HL-60 (cell line): ENCODE measurements around the gene CD40.

Source experiments
- DNase-seq, 2 experiments: peaks; one replicate each; pipeline ENCODE4 v3.0.0-alpha.2; 2010 to 2020; ENCODE audit warnings: low read depth in 1 of 2, low spot score in 1 of 2
- H3K27ac ChIP-seq: fragments of 250-450 bp; sonication (Bioruptor Pico); replicated peaks from 2 replicates; pipeline ENCODE4 v1.5.1; 2020; ENCODE audit warnings: mild to moderate bottlenecking, moderate library complexity
- H3K27me3 ChIP-seq: fragments of 250-450 bp; sonication (Bioruptor Pico); 2 replicates; pipeline ENCODE4 v1.5.1; 2021; ENCODE audit warnings: mild to moderate bottlenecking, moderate library complexity; ENCODE audit not compliant: insufficient read depth, poor library complexity, severe bottlenecking
- H3K4me3 ChIP-seq: replicated peaks from 2 replicates; pipeline ENCODE4 v1.5.1; 2011; ENCODE audit warnings: mild to moderate bottlenecking, control low read depth, low read length; ENCODE audit not compliant: insufficient read depth
- GABPA ChIP-seq: IDR thresholded peaks from 2 replicates; pipeline ENCODE4 v1.6.1; 2012; ENCODE audit warnings: low read depth
- POLR2AphosphoS5 ChIP-seq: IDR thresholded peaks from 2 replicates; pipeline ENCODE4 v1.6.1; 2012; ENCODE audit warnings: low read depth
- REST ChIP-seq: IDR thresholded peaks from 2 replicates; pipeline ENCODE4 v1.6.1; 2012; ENCODE audit warnings: low read depth; ENCODE audit not compliant: insufficient replicate concordance
- SPI1 ChIP-seq: IDR thresholded peaks from 2 replicates; pipeline ENCODE4 v1.6.1; 2012; ENCODE audit warnings: low read depth, mild to moderate bottlenecking, borderline replicate concordance
- TF ChIP-seq, protein P1 (sequence below): IDR thresholded peaks from one replicate; pipeline ENCODE4 v1.5.1; 2011; ENCODE audit warnings: low read length, control low read depth, inconsistent platforms; ENCODE audit not compliant: insufficient read depth

The CD40 gene

DNA sequence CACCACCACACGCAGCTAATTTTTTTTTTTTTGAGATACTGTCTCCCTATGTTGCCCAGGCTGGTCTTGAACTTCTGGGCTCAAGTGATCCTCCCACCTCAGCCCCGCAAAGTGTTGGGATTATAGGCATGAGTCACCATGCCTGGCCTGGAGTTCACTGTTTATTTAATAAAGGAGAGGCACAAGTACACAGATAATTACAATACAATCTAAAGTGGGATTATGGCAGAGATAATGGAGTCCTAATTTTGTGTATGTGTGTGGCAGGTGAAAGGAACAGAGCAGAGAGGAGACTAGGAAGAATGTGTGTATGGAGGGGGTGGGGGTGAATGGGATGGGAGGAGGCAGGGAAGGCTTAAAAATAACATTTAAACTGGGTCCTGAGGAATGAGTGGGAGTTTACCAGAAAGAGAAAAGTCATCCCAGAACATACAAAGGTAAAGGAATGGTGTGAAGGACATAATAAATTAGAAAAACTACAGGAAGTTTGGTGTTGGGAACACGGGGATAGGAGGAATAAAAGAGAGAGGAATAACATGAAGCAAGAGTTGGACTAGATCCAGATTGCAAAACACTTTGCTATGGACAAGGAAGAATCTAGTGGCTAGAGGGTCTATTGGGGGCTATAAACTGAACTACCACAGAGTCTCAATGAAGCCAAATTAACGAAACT is 32.8 kb upstream of the CD40 start:
- TF ChIP-seq REST (no peak), POLR2AphosphoS5 (no peak), GABPA (no peak), SPI1 (no peak)
- TF ChIP-seq, protein P1, sequence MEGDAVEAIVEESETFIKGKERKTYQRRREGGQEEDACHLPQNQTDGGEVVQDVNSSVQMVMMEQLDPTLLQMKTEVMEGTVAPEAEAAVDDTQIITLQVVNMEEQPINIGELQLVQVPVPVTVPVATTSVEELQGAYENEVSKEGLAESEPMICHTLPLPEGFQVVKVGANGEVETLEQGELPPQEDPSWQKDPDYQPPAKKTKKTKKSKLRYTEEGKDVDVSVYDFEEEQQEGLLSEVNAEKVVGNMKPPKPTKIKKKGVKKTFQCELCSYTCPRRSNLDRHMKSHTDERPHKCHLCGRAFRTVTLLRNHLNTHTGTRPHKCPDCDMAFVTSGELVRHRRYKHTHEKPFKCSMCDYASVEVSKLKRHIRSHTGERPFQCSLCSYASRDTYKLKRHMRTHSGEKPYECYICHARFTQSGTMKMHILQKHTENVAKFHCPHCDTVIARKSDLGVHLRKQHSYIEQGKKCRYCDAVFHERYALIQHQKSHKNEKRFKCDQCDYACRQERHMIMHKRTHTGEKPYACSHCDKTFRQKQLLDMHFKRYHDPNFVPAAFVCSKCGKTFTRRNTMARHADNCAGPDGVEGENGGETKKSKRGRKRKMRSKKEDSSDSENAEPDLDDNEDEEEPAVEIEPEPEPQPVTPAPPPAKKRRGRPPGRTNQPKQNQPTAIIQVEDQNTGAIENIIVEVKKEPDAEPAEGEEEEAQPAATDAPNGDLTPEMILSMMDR, result no peak
- Histone ChIP-seq H3K4me3 (no peak overlapping the region), H3K27ac (no peak overlapping the region), H3K27me3 (no peaks in the 10 kb centered on the region)
- DNase-seq, result no peak

- TF ChIP-seq POLR2AphosphoS5 (no peak), GABPA (no peak), SPI1 (no peak), REST (no peak)
- TF ChIP-seq, protein P1, result peak; percentile 1
- H3K27ac ChIP-seq, result no peak overlapping the region
- no peak overlapping the region for H3K4me3 ChIP-seq
- H3K27me3 ChIP-seq, result no peaks in the 10 kb centered on the region
- DNase-seq, result no peak
Observed at GRCh38 chr20:46087161-46087560, 31.0 kb upstream of the CD40 start.

- Histone ChIP-seq H3K27ac (peak overlapping the region; percentile 70), H3K27me3 (no peaks in the 10 kb centered on the region), H3K4me3 (peak overlapping the region; percentile 85)
- no peak for TF ChIP-seq REST
- TF ChIP-seq POLR2AphosphoS5, result no peak
- TF ChIP-seq SPI1, result no peak
- TF ChIP-seq, protein P1, result no peak
- no peak for TF ChIP-seq GABPA
- no peak for DNase-seq
Observed at GRCh38 chr20:46088409-46089166, 29.5 kb upstream of the CD40 start.
